ENCODE results near the gene MLXIPL.
A peak's percentile ranks its signal among the peaks of the same experiment; 100 is the strongest.
"Not testable (repeated sequence)": the region's sequence is repeated elsewhere in the genome, so short reads cannot be mapped to it uniquely, and the experiment has no call there.

MLXIPL gene

DNA sequence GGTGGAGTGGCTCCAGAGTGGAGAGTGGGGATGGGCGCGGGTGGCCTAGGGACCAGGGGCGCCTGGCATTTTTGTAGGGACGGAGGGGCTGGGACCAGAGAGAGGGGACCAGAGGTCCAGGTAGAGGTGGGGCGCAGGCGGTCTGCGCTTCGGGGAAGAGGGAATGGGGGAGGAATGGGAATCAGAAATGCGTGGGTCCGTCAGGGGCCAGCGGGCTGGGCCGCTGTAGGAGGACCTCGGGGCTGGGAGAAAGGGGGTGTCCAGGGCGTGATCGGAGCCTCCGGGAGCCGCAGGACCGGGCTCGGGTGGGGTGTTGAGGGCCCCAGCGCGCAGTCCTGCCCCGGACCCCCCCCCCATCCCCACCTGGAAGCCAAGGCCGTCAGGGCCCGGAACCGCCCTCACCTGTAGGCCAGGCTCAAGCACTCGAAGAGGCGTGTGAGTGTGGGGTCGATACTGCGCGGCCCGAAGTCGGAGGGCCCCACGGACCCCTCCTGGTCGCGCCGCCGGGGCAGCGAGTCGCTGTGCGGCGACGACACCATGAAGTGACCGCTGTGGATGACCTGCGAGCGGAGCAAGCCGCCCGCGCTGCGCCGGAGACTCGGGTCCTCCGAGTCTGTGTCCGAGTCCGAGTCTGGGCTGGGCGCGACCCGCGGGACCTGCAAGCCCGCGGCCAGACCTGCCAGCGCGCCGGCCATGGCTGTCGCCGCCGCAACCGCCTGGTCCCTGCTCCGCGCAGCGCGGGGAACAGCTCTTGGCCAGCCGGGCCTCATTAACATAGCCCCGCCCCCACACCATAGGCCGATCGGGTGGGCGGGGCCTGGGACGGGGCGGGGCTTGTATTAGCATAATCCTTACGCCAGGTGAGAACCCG is at the start of gene MLXIPL:
TSS of gene MLXIPL (minus strand) at position 725 of the 871 bp plus-strand sequence. CDS start at position 695, 30 bp downstream.
- peak; percentile 79 for DNase-seq

GRCh38 chr7:73671857-73672445 is 47.6 kb upstream of the MLXIPL start:
- DNase-seq: no peak

DNA sequence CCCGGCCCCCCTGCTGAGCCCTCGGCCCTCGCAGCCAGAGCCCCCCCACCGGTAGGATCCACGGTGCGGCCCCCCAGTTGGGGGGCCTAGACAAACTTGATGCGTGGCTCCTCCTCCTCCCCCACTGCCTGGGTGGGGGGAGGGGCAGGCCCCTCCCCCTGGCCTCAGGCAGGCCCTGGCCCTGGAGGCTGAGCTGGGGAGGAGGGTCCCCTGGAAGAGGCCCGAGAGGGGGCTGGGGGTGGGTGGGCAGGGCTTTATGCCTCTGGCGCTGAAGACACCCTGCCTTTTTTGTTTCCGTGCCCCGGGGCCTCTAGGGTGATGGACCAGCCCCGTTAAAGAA is 47.0 kb upstream of the MLXIPL start:
- DNase-seq: no peak

- DNase-seq: no peak
Measured at GRCh38 chr7:73669858-73670385, 45.6 kb upstream of the MLXIPL start.

- DNase-seq: no peak
Measured at GRCh38 chr7:73669288-73669701, 45.0 kb upstream of the MLXIPL start.

GRCh38 chr7:73668886-73669230 is 44.5 kb upstream of the MLXIPL start:
- DNase-seq: no peak

- no peak for DNase-seq
Measured at GRCh38 chr7:73668103-73668885, 44.0 kb upstream of the MLXIPL start.

DNA sequence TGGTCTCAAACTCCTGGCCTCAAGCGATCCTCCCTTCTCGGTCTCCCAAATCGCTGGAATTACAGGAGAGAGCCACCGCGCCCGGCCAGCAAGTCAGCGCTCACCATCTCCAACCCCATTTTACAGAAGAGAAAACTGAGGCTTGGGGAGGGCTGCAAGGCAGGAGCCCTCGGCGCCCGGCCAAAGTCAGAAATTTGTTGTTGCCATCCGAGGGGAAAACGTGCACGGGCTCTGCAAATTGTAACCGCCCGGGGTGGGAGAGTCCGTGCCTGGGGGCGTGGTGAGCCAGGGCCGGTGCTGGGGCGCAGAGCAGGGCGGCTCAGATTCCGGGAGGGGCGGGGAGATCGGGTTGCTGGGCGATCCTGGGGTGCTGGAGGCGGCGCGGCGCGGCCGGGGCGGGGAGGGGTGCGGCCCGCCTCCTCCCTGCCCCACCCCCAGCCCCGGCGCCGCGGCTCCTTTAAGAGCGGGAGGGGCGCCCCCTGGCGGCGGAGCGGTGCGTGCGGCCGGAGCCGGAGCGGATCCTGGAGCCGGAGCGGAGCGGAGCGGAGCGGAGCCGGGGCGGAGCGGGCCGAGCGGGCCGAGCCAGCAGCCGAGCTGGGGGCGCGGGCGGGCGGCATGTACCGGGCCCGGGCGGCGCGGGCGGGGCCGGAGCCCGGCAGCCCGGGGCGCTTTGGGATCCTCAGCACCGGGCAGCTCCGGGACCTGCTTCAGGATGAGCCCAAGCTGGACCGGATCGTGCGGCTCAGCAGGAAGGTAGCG is 43.2 kb upstream of the MLXIPL start, which contains the start of gene VPS37D:
TSS of gene VPS37D (plus strand) at position 488 of the 759 bp plus-strand sequence. CDS start at position 616, 128 bp downstream.
- peak; percentile 97 for DNase-seq

DNA sequence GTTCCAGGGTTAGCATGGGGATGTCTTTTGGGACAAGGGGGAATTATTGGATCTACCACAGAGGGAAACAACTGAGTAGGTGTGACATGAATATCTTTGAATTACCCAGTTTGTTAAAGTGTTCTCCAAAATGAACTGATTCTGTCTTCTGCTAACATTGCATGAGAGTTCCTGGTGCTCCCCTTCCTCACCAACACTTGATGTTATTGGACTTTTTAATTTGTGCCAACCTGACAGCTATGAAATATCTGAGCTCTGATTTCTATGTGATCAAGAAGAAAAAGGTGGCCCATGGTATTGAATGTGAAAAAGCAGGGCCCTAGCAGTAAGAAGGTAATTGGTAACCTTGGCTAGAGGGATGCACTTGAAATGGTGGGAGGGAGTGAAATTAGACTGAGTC is 38.7 kb upstream of the MLXIPL start:
- DNase-seq: no peak

- not testable (repeated sequence) for DNase-seq
Measured at GRCh38 chr7:73660594-73660993, 36.3 kb upstream of the MLXIPL start.

DNA sequence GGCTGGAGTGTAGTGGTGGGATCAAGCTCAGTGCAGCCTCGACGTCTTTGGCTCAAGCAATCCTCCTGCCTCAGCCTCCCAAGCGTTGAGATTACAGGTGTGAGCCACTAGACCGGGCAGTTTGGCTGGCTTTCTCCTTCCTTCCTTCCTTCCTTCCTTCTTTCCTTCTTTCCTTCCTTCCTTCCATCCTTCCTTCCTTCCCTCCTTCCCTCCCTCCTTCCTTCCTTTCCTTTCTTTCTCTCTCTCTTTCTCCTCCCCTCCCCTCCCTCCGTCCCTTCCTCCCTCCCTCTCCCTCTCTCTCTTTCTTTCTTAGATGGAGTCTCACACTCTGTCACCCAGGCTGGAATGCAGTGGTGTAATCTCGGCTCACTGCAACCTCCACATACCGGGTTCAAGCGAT is 35.7 kb upstream of the MLXIPL start:
- no peak for DNase-seq

- not testable (repeated sequence) for DNase-seq
Measured at GRCh38 chr7:73655309-73655708, 31.0 kb upstream of the MLXIPL start.

DNA sequence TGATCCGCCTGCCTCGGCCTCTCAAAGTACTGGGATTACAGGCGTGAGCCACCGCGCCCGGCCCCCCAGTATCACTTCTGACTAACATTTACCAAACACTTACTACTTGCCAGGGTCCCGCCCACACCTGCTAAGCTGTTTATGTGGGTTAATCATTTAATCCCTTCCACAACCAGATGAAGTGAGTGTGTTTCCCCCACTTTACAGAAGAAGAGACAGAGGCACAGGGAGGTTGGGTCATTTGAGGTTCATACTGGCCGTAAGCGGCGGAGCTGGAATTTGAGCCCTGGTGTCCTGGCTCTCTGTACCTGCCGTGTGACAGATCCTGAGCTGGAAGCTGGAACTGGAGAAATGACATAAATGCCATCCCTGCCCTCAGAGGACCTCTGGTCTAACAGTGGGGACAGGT is 28.2 kb upstream of the MLXIPL start:
- DNase-seq: no peak

- no peak for DNase-seq
Measured at GRCh38 chr7:73650524-73650923, 26.2 kb upstream of the MLXIPL start.

DNA sequence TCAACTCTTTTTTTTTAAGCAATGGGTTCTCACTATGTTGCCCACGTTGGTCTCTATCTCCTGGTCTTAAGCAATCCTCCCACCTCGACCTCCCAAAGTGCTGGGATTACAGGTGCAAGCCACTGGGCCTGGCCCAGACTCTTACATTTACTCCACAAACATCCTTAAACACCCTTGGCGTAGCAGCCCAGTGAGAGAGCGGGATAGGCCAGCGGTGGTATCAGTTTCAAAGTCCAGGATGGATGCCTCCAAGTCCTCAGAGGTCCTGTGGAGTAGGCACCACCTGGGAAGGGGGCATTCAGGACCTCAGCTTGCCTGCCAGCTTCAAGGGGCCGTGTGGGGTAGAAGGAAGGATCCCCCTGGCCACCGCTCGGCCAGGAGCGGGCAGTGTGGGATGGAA is 25.3 kb upstream of the MLXIPL start:
- no peak for DNase-seq

GRCh38 chr7:73648593-73649332 is 24.4 kb upstream of the MLXIPL start:
- DNase-seq: no peak

GRCh38 chr7:73647725-73648592 is 23.6 kb upstream of the MLXIPL start:
- DNase-seq: peak; percentile 48

GRCh38 chr7:73646785-73647724 is 22.7 kb upstream of the MLXIPL start:
- no peak for DNase-seq

DNA sequence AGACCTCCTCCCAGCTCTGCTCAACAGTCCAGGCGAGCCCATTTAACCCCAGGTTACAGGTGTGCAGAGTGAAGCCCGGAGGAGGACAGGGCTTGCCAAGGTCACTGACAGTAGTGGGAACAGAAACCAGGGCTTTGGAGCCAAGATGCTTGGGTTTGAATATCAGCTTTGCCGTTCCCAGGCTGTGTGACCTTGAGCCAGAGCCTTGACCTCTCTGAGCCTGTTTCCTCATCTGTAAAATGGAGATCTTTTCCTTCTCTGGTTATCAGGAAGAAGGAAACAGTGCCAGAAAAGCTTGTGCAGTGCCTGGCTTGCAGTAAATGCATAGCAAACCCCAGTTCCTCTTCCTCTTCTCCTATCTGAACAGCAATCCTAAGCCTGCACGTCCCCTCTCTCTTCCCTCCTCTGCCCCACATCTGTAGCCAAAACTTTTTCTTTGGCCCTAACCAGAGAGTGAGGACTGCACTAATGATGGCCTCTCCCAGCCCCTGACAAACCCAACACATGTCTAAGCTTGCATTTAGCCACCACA is 21.4 kb upstream of the MLXIPL start:
- DNase-seq: no peak
